Nephron progenitor cell (in vitro differentiated cells): ENCODE data around the gene PRKG1.

Experiments used
- DNase-seq: peaks from one replicate; pipeline ENCODE4 v3.0.0; 2021
- H3K27ac Mint-ChIP-seq: 2 replicates; pipeline ENCODE4 v1.8.0; 2021; ENCODE audit warnings: mild to moderate bottlenecking, moderate library complexity, mixed read lengths
- H3K27me3 Mint-ChIP-seq: 2 replicates; pipeline ENCODE4 v1.8.0; 2021; ENCODE audit warnings: mild to moderate bottlenecking, low read depth, mixed read lengths; ENCODE audit not compliant: poor library complexity
- H3K36me3 Mint-ChIP-seq: 2 replicates; pipeline ENCODE4 v1.8.0; 2021; ENCODE audit warnings: low read depth, mixed read lengths
- H3K4me1 Mint-ChIP-seq: 2 replicates; pipeline ENCODE4 v1.8.0; 2021; ENCODE audit warnings: mixed read lengths
- H3K4me3 Mint-ChIP-seq: 2 replicates; pipeline ENCODE4 v1.8.0; 2021; ENCODE audit warnings: mild to moderate bottlenecking, moderate library complexity, mixed read lengths
- H3K9me3 Mint-ChIP-seq: 2 replicates; pipeline ENCODE4 v1.8.0; 2021; ENCODE audit warnings: mild to moderate bottlenecking, moderate library complexity, mixed read lengths
- CTCF ChIP-seq: fragments of 200-600 bp; sonication (generic); IDR thresholded peaks from 2 replicates; pipeline ENCODE4 v1.5.0; 2021; ENCODE audit warnings: antibody characterized with exemption

Gene PRKG1

GRCh38 chr10:52256832-52257691 lies 1182.8 kb downstream of the PRKG1 start:
- TF ChIP-seq CTCF, result no peak
- Mint-ChIP-seq H3K4me3 (no peak overlapping the region), H3K27me3 (peaks cover 2% of the 10 kb centered on the region), H3K4me1 (peaks cover 24% of the 10 kb centered on the region), H3K27ac (no peak overlapping the region), H3K9me3 (no peaks in the 10 kb centered on the region), H3K36me3 (no peaks in the 10 kb centered on the region)
- no peak for DNase-seq

GRCh38 chr10:52257692-52258075 lies 1183.4 kb downstream of the PRKG1 start:
- H3K27ac Mint-ChIP-seq, result no peak overlapping the region
- no peaks in the 10 kb centered on the region for H3K9me3 Mint-ChIP-seq
- H3K4me3 Mint-ChIP-seq, result no peak overlapping the region
- H3K36me3 Mint-ChIP-seq, result no peaks in the 10 kb centered on the region
- H3K27me3 Mint-ChIP-seq, result peaks cover 2% of the 10 kb centered on the region
- TF ChIP-seq CTCF, result no peak
- H3K4me1 Mint-ChIP-seq, result peaks cover 24% of the 10 kb centered on the region
- DNase-seq, result no peak

GRCh38 chr10:52258799-52259425 lies 1184.6 kb downstream of the PRKG1 start:
- H3K4me1 Mint-ChIP-seq, result peaks cover 24% of the 10 kb centered on the region
- no peak for DNase-seq
- no peaks in the 10 kb centered on the region for H3K9me3 Mint-ChIP-seq
- H3K4me3 Mint-ChIP-seq, result no peak overlapping the region
- peak overlapping the region; percentile 98 for H3K27ac Mint-ChIP-seq
- H3K36me3 Mint-ChIP-seq, result no peaks in the 10 kb centered on the region
- H3K27me3 Mint-ChIP-seq, result peaks cover 2% of the 10 kb centered on the region
- no peak for TF ChIP-seq CTCF

- DNase-seq, result no peak
- TF ChIP-seq CTCF, result no peak
- peaks cover 2% of the 10 kb centered on the region for H3K27me3 Mint-ChIP-seq
- H3K4me1 Mint-ChIP-seq, result peaks cover 24% of the 10 kb centered on the region
- H3K36me3 Mint-ChIP-seq, result no peaks in the 10 kb centered on the region
- no peaks in the 10 kb centered on the region for H3K9me3 Mint-ChIP-seq
- no peak overlapping the region for H3K4me3 Mint-ChIP-seq
- no peak overlapping the region for H3K27ac Mint-ChIP-seq
Observed at GRCh38 chr10:52259426-52259812, 1185.1 kb downstream of the PRKG1 start.

- Mint-ChIP-seq H3K36me3 (no peaks in the 10 kb centered on the region), H3K27ac (peak overlapping the region; percentile 44), H3K9me3 (no peaks in the 10 kb centered on the region), H3K4me3 (no peak overlapping the region), H3K4me1 (peaks cover 26% of the 10 kb centered on the region), H3K27me3 (peaks cover 2% of the 10 kb centered on the region)
- TF ChIP-seq CTCF, result no peak
- no peak for DNase-seq
Observed at GRCh38 chr10:52261362-52261761, 1187.1 kb downstream of the PRKG1 start.
